ENCODE data around the gene ZNF267. TPM values are rescaled to one million over a fixed set of nuclear protein-coding genes. Genes with fewer than 3 reads are reported as not detected.

Gene ZNF267
- total RNA-seq = 35.1 and 55.6 TPM in 2 replicates

GRCh38 chr16:31873556-31874365 lies at the start of gene ZNF267:
Gene ZNF267, plus strand, starts transcription at chr16:31873807. Its CDS starts 160 bp downstream, at chr16:31873967.

